Sigmoid colon (tissue), 4 donors: Measurements from ENCODE around the gene WDR37.

Experiments
- EP300 ChIP-seq, 4 donors: sonication (generic); formaldehyde crosslinking; IDR thresholded peaks; one replicate each; pipeline ENCODE4 v1.6.1; 2017; ENCODE audit warnings: antibody characterized with exemption in 4 of 4
- POLR2A ChIP-seq, 2 donors: fragments of 450-650 bp; IDR thresholded peaks; one replicate each; pipeline ENCODE4 v1.6.1; 2016; ENCODE audit warnings: antibody characterized with exemption in 2 of 2, mild to moderate bottlenecking in 2 of 2, moderate library complexity in 2 of 2
- POLR2AphosphoS5 ChIP-seq, 4 donors: sonication (generic); formaldehyde crosslinking; IDR thresholded peaks; one replicate each; pipeline ENCODE4 v1.6.1; 2017; ENCODE audit warnings: antibody characterized with exemption in 4 of 4
- TF ChIP-seq, protein P1 (sequence below), 4 experiments: fragments of 450-650 bp in 3 of 4; fragments of 200-600 bp in 1 of 4; IDR thresholded peaks; one replicate each; pipeline ENCODE4 v1.5.1; 2016 to 2019; ENCODE audit warnings: antibody characterized with exemption in 4 of 4, mild to moderate bottlenecking in 3 of 4, moderate library complexity in 2 of 4

- TF ChIP-seq EP300 (IDR thresholded peaks at IDR 0.05) (no peak), POLR2A (IDR thresholded peaks at IDR 0.05) (no peak), POLR2AphosphoS5 (IDR thresholded peaks at IDR 0.05) (no peak)
- TF ChIP-seq, protein P1, sequence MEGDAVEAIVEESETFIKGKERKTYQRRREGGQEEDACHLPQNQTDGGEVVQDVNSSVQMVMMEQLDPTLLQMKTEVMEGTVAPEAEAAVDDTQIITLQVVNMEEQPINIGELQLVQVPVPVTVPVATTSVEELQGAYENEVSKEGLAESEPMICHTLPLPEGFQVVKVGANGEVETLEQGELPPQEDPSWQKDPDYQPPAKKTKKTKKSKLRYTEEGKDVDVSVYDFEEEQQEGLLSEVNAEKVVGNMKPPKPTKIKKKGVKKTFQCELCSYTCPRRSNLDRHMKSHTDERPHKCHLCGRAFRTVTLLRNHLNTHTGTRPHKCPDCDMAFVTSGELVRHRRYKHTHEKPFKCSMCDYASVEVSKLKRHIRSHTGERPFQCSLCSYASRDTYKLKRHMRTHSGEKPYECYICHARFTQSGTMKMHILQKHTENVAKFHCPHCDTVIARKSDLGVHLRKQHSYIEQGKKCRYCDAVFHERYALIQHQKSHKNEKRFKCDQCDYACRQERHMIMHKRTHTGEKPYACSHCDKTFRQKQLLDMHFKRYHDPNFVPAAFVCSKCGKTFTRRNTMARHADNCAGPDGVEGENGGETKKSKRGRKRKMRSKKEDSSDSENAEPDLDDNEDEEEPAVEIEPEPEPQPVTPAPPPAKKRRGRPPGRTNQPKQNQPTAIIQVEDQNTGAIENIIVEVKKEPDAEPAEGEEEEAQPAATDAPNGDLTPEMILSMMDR (IDR thresholded peaks at IDR 0.05) = no peak
Observed at GRCh38 chr10:1041514-1041913, 14.7 kb upstream of the WDR37 start.
